Right renal cortex interstitium (tissue), 3 donors: ENCODE measurements around the gene POU2F1. TPM values are rescaled to one million over a fixed set of nuclear protein-coding genes. Genes with fewer than 3 reads are reported as not detected.
A peak's percentile ranks its signal among the peaks of the same experiment; 100 is the strongest.
"Not testable (repeated sequence)": the region's sequence is repeated elsewhere in the genome, so short reads cannot be mapped to it uniquely, and the experiment has no call there.

ENCODE experiments used
- DNase-seq, 3 donors: peaks; one replicate each; pipeline ENCODE4 v3.0.0-alpha.2; 2013; ENCODE audit warnings: low read depth in 3 of 3, low spot score in 2 of 3
- polyA plus RNA-seq, 3 donors: library from polyadenylated mRNA; unstranded; fragments of 120-200 nt; gene quantifications; one replicate each; pipeline ENCODE4 v1.2.1, GENCODE V29; 2013; ENCODE audit not compliant: insufficient read length in 3 of 3

Gene POU2F1
- polyA plus RNA-seq, 3 donors = 13.7 to 15.3 (median 14.6) TPM

- no peak for DNase-seq
Observed at GRCh38 chr1:167202049-167202448, 18.6 kb upstream of the POU2F1 start.

- not testable (repeated sequence) for DNase-seq
Observed at GRCh38 chr1:167205306-167206050, 15.2 kb upstream of the POU2F1 start.

GRCh38 chr1:167206166-167206835 lies 14.4 kb upstream of the POU2F1 start:
- no peak for DNase-seq

- DNase-seq = no peak
Observed at GRCh38 chr1:167207940-167208623, 12.6 kb upstream of the POU2F1 start.

- DNase-seq = no peak
Observed at GRCh38 chr1:167208624-167208976, 12.1 kb upstream of the POU2F1 start.

GRCh38 chr1:167209044-167209443 lies 11.6 kb upstream of the POU2F1 start:
- no peak for DNase-seq

- DNase-seq = no peak
Observed at GRCh38 chr1:167210966-167211674, 9.6 kb upstream of the POU2F1 start.

- DNase-seq = no peak
Observed at GRCh38 chr1:167212025-167212424, 8.7 kb upstream of the POU2F1 start.

GRCh38 chr1:167216809-167217208 lies 3.9 kb upstream of the POU2F1 start:
- no peak for DNase-seq

GRCh38 chr1:167219194-167219593 lies 1.5 kb upstream of the POU2F1 start:
- DNase-seq = no peak

- peak; percentile 54 to 79 (median 72) for DNase-seq
Observed at GRCh38 chr1:167219646-167220536, 795 bp upstream of the POU2F1 start.

- no peak for DNase-seq
Observed at GRCh38 chr1:167221126-167221737, 546 bp downstream of the POU2F1 start.

GRCh38 chr1:167221738-167222610 lies 1.3 kb downstream of the POU2F1 start:
- DNase-seq = peak; percentile 54 to 67 (median 60)

- DNase-seq = peak in 2 of 3 donors; percentile 29 to 62
Observed at GRCh38 chr1:167223144-167224103, 2.7 kb downstream of the POU2F1 start.

GRCh38 chr1:167224734-167225235 lies 4.1 kb downstream of the POU2F1 start:
- DNase-seq = not testable (repeated sequence)

GRCh38 chr1:167225920-167226319 lies 5.2 kb downstream of the POU2F1 start:
- DNase-seq = no peak

- no peak for DNase-seq
Observed at GRCh38 chr1:167227934-167228378, 7.3 kb downstream of the POU2F1 start.
